Measurements from ENCODE around the gene HOGA1.
"Not testable (repeated sequence)": the region's sequence is repeated elsewhere in the genome, so short reads cannot be mapped to it uniquely, and the experiment has no call there.

HOGA1 gene

GRCh38 chr10:97562329-97562728 lies 21.9 kb upstream of the HOGA1 start:
- not testable (repeated sequence) for H3K27ac ChIP-seq (ENCODE audit: low read depth, low read length); H2AFZ ChIP-seq (ENCODE audit: low read depth, low read length, severe bottlenecking); H4K20me1 ChIP-seq (ENCODE audit: low read depth, low read length); H3K9me2 ChIP-seq (replicated peaks; ENCODE audit: insufficient read depth, low read length); H3K4me3 ChIP-seq (ENCODE audit: insufficient read depth, low read length, poor library complexity, severe bottlenecking); H3K4me2 ChIP-seq (ENCODE audit: low read depth, low read length, poor library complexity, severe bottlenecking); H3K79me2 ChIP-seq (ENCODE audit: insufficient read depth, low read length); H3F3A ChIP-seq (ENCODE audit: insufficient read depth); H3K9ac ChIP-seq (ENCODE audit: low read length); H3K9me3 ChIP-seq (ENCODE audit: insufficient read depth, low read length); H3K36me3 ChIP-seq (ENCODE audit: low read length); H3K27me3 ChIP-seq (ENCODE audit: low read length)

GRCh38 chr10:97563337-97563736 lies 20.9 kb upstream of the HOGA1 start:
- Histone ChIP-seq H3K27me3 (ENCODE audit: low read length) (no peaks in the 10 kb centered on the region), H3K79me2 (ENCODE audit: insufficient read depth, low read length) (no peaks in the 10 kb centered on the region)

GRCh38 chr10:97564776-97565175 lies 19.4 kb upstream of the HOGA1 start:
- Histone ChIP-seq H3K36me3 (ENCODE audit: low read length) (no peaks in the 10 kb centered on the region), H4K20me1 (ENCODE audit: low read depth, low read length) (no peaks in the 10 kb centered on the region), H2AFZ (ENCODE audit: low read depth, low read length, severe bottlenecking) (no peak overlapping the region), H3K27me3 (ENCODE audit: low read length) (no peaks in the 10 kb centered on the region), H3F3A (ENCODE audit: insufficient read depth) (no peaks in the 10 kb centered on the region), H3K4me3 (ENCODE audit: insufficient read depth, low read length, poor library complexity, severe bottlenecking) (no peak overlapping the region), H3K9ac (ENCODE audit: low read length) (no peak overlapping the region), H3K9me2 (replicated peaks; ENCODE audit: insufficient read depth, low read length) (no peaks in the 10 kb centered on the region), H3K9me3 (ENCODE audit: insufficient read depth, low read length) (no peaks in the 10 kb centered on the region), H3K79me2 (ENCODE audit: insufficient read depth, low read length) (no peaks in the 10 kb centered on the region), H3K4me2 (ENCODE audit: low read depth, low read length, poor library complexity, severe bottlenecking) (no peak overlapping the region), H3K27ac (ENCODE audit: low read depth, low read length) (no peak overlapping the region)
- TF ChIP-seq CTCF (IDR thresholded peaks at IDR 0.05; ENCODE audit: insufficient read depth, low read length, poor library complexity, severe bottlenecking) (no peak), EZH2phosphoT487 (conservative IDR thresholded peaks at IDR 0.05; ENCODE audit: low read length) (no peak)

More at GRCh38 chr10:97563337-97563736, 20.9 kb upstream of the HOGA1 start:
- H3K36me3 ChIP-seq (ENCODE audit: low read length), result no peaks in the 10 kb centered on the region
- TF ChIP-seq EZH2phosphoT487 (conservative IDR thresholded peaks at IDR 0.05; ENCODE audit: low read length) (no peak), CTCF (IDR thresholded peaks at IDR 0.05; ENCODE audit: insufficient read depth, low read length, poor library complexity, severe bottlenecking) (no peak)
- H3K9me3 ChIP-seq (ENCODE audit: insufficient read depth, low read length), result no peaks in the 10 kb centered on the region
- H2AFZ ChIP-seq (ENCODE audit: low read depth, low read length, severe bottlenecking), result no peak overlapping the region
- H3K27ac ChIP-seq (ENCODE audit: low read depth, low read length), result no peak overlapping the region
- H3K4me2 ChIP-seq (ENCODE audit: low read depth, low read length, poor library complexity, severe bottlenecking), result no peak overlapping the region
- H3F3A ChIP-seq (ENCODE audit: insufficient read depth), result no peaks in the 10 kb centered on the region
- H3K9me2 ChIP-seq (replicated peaks; ENCODE audit: insufficient read depth, low read length), result no peaks in the 10 kb centered on the region
- no peak overlapping the region for H3K4me3 ChIP-seq (ENCODE audit: insufficient read depth, low read length, poor library complexity, severe bottlenecking)
- no peak overlapping the region for H3K9ac ChIP-seq (ENCODE audit: low read length)
- no peaks in the 10 kb centered on the region for H4K20me1 ChIP-seq (ENCODE audit: low read depth, low read length)

GRCh38 chr10:97566336-97566996 lies 17.7 kb upstream of the HOGA1 start:
- H3K36me3 ChIP-seq (ENCODE audit: low read length), result no peaks in the 10 kb centered on the region
- no peaks in the 10 kb centered on the region for H4K20me1 ChIP-seq (ENCODE audit: low read depth, low read length)
- H3K9me2 ChIP-seq (replicated peaks; ENCODE audit: insufficient read depth, low read length), result no peaks in the 10 kb centered on the region
- H3F3A ChIP-seq (ENCODE audit: insufficient read depth), result no peaks in the 10 kb centered on the region
- no peak overlapping the region for H2AFZ ChIP-seq (ENCODE audit: low read depth, low read length, severe bottlenecking)
- no peak overlapping the region for H3K9ac ChIP-seq (ENCODE audit: low read length)
- H3K27me3 ChIP-seq (ENCODE audit: low read length), result no peaks in the 10 kb centered on the region
- no peak overlapping the region for H3K27ac ChIP-seq (ENCODE audit: low read depth, low read length)
- no peak for TF ChIP-seq CTCF (IDR thresholded peaks at IDR 0.05; ENCODE audit: insufficient read depth, low read length, poor library complexity, severe bottlenecking)
- TF ChIP-seq EZH2phosphoT487 (conservative IDR thresholded peaks at IDR 0.05; ENCODE audit: low read length), result no peak
- no peak overlapping the region for H3K4me3 ChIP-seq (ENCODE audit: insufficient read depth, low read length, poor library complexity, severe bottlenecking)
- no peaks in the 10 kb centered on the region for H3K79me2 ChIP-seq (ENCODE audit: insufficient read depth, low read length)
- no peak overlapping the region for H3K4me2 ChIP-seq (ENCODE audit: low read depth, low read length, poor library complexity, severe bottlenecking)
- no peaks in the 10 kb centered on the region for H3K9me3 ChIP-seq (ENCODE audit: insufficient read depth, low read length)

Measured in SU-DHL-6 (cell line).